Stimulated activated CD4-positive, alpha-beta T cell treated with anti-CD3 and anti-CD28 coated beads, Interleukin-1b, Interleukin-23, amount 100 ng/mL, for 1 hour (primary cell): ENCODE measurements around the gene LRRFIP2.

Experiments used
- DNase-seq, 2 donors: peaks; one replicate each; pipeline ENCODE4 v3.0.0-alpha.2; 2020; ENCODE audit warnings: low read depth in 2 of 2

LRRFIP2 gene

DNA sequence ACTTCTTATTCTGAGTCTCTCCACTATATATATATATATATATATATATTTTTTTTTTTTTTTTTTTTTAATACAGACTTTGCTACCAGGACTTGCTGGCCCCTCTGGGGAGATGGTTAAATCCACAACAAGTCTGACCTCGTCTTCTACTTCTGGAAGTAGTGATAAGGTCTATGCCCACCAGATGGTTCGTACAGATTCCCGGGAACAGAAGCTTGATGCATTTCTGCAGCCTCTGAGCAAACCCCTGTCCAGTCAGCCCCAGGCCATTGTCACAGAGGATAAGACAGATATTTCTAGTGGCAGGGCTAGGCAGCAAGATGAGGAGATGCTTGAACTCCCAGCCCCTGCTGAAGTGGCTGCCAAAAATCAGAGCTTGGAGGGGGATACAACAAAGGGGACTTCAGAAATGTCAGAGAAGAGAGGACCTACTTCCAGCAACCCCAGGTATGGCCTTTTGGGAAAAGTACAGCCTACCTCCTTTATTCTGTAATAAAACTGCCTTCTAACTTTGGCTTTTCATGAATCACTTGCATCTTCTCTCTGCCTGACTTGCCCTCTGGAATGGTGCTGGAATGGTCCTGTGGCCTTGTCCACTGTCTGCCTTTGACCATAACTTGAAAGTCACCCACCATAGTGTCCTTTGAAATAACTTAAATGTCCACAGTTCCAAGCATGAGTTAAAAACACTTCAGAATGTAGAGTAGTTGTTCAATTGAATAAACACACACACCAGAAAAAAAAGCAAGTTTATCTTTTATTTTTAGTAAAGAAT lies 148.6 kb downstream of the LRRFIP2 start:
- no peak for DNase-seq

DNA sequence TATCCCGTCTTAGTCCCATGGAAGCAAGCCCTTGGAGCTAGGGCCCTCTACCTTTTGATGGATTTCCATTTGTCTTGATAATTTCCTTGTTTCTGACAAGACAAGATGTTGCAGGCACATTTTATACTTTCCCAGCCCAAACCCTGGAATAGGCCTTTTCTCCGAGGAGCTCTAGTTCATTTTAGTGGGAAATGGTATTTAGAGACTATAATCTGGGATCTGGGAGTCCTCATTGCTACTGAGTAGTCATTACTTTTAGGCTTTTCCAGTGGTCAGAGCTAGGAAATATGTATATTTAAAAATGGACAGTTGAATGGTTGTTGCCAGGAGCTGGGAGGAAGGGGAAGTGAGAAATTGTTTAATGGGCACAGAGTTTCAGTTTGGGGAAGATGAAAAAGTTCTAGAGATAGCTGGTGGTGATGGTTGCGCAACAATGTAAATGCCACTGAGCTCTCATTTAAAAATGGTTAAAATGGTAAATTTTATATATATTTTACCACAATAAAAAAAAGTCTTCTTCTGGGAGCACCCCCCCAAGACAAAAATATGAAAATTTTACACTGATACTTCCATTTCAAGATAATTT lies 149.5 kb downstream of the LRRFIP2 start:
- no peak for DNase-seq

DNA sequence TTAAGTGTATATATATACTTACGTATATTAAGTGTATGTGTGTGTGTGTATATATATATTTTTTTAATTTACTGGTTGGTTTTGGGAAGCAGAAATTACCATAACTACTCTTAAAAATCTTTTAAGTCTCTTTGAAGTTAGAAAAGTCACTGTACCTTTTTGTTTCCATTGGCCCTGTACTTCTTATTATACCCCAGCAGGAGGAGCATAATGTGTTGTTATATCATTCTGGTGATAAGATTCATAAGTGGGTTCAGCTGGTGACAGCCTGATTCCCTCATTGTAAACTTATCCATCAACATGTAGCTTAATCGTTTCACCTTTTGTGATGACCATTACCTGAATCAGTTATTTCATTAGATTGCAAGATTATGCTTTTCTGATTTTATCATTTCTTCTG lies 150.3 kb downstream of the LRRFIP2 start:
- no peak for DNase-seq

DNA sequence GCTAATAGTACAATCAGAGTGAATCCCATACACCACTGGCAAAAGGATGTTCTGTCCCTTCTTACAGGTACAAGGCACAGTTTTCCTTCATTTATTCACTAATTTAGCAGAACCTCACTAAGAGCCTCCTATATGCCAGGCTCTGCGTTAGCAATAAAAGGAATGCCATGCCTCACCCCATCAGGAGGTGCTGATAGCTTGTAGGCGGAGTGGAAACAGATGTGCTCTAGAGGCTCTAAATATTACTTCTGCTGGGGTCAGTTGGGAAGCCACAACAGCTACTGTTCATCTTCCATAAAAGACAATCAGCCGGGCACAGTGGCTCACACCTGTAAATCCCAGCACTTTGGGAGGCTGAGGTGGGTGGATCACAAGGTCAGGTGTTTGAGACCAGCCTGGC lies 156.7 kb downstream of the LRRFIP2 start:
- no peak for DNase-seq

DNA sequence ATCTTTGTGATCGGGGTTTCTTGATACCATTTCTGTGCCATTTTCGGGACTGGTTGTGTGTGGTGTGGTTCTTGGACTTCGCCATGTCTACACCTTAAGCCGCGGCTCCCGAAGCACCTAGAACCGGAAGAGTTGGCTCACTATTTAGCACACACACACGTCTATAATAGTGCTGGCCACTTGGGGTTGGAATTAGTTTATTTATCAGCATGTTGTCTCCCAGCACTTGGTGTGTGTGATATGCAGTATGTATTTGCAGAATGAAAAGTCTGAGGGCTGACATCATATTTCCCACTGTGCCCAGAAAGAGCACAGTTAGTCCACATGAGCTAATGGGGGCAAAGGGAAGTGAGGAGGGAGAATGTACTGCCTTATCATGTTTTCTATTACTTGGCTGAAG lies 157.5 kb downstream of the LRRFIP2 start:
- no peak for DNase-seq

DNA sequence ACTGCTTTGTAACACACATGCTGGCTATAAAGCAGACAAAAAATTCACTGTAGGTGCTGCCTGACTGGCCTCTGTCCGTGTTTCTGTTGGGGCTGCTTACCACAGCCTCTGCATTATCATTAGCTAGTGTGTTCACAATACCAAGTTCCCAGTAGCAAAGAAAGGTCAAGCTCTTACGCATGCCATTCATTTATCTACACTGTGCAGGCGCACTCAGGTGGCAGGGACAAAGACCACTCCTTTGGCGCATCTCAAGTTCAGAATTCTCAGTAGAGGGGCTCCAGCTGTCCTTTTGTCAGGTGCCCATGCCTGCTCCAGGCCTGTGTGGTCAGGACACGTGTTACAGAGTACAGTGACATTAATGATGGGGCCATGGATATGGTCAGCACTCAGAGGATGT lies 158.7 kb downstream of the LRRFIP2 start:
- DNase-seq, result no peak

DNA sequence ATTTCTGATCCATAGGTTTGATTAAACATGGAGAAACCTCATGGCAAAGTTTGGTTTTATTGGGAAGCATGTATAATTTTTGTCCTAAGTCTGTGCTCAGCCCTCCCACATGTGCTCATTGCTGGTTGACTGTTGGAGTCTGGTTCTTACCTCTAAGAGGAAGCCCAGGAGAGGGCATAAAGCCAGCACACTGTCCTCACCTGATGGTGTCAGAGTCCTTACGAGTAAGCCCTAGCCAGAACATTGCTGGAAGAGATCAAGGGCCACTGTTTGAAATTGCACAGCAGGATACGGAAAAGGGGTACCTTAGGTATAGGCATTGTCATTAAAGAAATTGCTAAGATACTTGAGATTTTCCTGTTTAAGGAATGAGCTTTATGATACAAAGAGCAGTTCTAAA lies 159.8 kb downstream of the LRRFIP2 start:
- no peak for DNase-seq
